Stimulated activated CD8-positive, alpha-beta memory T cell treated with anti-CD3 and anti-CD28 coated beads, Interleukin-12 subunit alpha, Interleukin-12 subunit beta, amount 100 ng/mL, for 1 hour (primary cell): ENCODE measurements around the gene LRRC3B.

Experiments used
- DNase-seq: peaks from one replicate; pipeline ENCODE4 v3.0.0-alpha.2; 2020; ENCODE audit warnings: low read depth

The LRRC3B gene

DNA sequence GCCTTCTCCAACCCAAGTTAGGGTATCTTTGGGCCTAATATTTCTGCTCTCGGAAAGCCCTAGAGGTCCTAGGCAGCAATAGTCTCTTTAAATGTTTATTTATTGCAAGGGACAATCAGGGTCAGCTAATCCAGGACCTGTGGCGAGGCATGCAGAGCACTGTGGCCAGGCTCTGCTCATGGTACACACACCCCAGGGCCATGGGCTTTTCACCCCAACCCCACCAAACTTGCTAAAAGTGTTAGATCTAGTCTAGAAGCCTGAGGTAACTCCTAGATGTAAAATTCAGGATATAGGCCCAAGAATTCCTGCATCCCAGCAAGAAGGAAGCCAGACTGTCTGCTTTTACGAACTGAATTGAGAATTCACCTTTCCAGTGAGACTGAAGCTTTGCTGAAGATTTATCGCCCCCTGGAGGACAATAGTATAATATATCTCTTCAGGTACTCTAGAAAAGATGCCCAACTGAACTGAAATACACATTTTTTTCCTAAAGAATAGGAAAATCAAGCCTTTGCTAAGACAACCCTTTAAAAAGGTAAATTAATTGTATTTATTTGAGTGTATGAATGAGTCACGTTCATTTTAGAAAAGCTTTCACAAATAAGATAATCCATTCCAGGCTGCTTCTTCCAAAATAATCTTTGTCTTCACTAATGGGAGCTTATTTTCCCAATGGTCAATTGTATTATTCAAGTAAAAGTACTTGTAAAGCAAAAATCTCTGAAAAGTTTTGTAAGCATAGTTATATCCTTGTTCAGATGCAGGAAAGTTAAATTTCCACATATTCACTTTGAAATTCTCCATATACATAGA is 89.8 kb downstream of the LRRC3B start:
- no peak for DNase-seq

DNA sequence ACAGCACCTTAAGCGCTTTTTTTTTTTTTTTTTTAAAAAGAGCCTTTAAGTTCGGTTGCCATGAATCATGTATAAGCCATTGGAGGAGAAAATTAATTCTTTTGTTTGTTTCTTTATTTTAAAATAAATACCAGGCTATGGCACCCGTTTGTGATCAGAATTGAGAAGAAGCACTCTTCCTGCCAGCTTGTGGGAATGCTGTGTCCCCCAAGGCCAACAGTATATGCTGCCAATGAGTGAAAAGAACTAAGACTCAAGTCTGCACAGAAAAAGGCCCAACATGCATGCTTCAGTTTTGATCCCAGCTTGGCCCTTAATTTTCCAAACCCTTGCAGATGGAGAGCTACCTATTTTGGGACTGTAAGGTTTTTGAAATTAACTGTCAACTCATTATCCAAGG is 90.5 kb downstream of the LRRC3B start:
- no peak for DNase-seq

DNA sequence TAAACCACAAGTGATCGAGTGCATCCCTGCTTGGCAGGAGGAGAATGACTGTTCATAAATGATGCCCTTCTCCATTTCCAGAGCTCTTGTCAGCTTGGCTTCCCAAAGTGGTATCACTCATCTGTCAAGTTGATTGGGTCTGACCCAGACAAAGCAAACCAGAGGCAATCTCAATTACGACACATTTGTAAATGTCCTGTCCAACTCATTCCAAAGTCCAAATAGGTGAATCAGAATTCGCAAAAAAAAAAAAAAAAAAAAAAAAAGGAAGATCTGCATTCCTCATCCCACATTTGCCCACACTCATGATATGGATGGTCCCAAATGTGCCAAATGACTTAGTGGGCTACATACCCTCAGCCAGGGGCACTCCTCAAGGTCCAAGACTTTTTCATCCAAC is 91.9 kb downstream of the LRRC3B start:
- no peak for DNase-seq

DNA sequence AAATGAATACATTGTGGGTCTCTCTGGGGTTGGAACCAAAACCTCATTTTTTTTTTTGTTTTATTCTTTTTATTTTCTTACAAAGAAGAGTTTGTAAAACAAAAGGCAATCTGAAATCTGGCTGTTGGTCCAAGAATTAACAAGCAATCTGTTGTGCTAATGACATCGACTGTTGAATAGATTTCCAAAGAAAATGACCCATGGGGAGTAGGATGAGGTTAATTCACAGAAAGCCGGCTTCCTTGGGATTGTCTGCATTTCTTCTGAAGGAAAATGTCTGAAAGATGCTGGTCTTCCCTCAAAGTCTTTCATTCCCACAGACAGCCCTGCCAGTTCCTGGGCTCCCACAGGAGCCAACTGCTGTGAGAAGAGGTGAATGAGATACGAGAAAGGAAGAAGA is 92.9 kb downstream of the LRRC3B start:
- DNase-seq, result no peak

DNA sequence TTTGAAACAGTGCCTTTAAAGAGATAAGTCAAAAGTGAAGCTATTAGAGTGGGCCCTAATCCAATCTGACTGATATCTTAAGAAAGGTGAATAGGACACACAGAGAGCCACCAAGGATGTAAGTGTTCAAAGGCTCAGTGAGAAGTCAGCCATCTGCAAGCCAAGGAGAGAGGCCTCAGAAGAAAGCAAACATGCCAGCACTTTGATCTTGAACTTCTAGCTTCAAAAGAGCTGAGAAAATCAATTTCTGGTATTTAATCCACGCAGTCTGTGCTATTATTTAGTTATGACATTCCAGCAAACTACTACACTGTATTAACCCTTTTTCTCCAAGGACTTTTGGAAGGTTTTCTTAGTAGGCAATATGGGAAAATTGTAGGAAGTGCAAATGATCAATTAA is 95.7 kb downstream of the LRRC3B start:
- DNase-seq, result no peak

DNA sequence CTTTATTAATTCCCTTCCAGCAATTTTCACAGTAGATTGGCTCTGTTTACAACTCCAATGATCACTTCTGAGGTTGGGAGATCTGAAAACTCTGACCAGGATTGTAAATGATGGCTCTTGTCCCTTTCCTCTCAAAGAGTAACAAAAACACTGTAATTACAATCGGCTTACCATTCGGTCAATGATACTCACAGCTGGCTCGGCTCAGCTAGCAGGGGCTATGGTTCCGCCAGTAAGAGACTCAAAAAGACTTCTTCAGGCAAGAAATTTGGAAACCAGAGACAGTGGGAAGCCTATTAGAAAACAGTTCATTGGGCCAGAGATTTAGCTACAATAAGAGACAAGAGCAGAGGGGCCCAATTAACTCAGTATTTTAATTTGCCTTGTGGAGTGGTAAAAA is 96.6 kb downstream of the LRRC3B start:
- DNase-seq, result no peak

DNA sequence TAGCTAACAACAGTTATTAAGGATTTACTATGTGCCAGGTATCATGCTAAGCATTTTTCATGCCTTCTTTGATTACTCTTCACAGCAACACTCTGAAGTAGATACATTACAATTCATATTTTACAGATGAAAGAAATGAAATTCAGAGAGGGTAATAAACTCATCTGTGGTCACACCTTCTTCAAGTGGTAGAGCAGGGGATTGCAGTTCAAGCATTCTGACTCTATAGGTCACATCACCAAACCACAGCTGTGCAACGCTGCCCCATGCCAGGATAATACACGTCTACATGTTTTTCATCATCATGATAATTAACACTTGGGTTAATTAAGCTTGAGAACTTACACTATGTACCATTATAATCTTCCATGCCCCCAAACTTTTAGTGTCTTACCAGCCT is 98.5 kb downstream of the LRRC3B start:
- no peak for DNase-seq

DNA sequence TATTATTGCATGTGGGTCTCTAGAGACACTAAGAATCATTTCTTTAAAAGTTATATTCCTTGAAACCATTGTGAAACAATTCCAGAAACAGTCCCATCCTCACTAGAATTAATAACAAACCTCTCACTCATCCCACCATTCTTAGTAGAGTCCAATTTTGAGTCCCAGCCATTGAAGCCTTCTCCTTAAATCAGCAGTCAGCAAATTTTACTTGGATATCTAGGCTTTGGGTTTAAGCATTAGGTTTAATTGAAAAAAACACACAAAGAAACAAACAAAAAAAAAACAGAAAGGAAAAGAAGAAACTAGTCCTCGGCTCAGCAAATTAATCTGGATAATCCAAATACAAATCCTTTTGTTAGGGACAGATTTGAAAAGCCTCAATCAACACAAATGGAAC is 109.3 kb downstream of the LRRC3B start:
- DNase-seq, result no peak

DNA sequence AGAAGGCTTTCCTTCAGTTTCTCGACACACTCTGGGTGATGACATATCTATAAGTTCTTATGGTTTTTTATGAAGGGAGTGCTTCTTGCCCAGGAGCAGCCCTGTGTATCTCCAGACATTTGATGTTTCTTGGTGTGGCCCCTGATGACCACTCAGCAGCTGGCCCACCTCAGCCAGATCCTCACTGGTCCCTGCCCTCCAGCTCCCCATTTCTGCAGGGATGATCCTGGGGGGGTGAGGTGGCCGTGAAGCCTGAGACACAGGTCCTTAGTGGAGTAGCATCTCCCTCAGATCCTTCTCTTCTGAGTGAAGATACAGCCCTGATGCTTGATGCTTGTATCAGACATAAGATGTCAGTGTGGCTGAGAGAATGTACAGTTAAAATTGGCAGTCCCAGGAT is 127.7 kb downstream of the LRRC3B start:
- no peak for DNase-seq

DNA sequence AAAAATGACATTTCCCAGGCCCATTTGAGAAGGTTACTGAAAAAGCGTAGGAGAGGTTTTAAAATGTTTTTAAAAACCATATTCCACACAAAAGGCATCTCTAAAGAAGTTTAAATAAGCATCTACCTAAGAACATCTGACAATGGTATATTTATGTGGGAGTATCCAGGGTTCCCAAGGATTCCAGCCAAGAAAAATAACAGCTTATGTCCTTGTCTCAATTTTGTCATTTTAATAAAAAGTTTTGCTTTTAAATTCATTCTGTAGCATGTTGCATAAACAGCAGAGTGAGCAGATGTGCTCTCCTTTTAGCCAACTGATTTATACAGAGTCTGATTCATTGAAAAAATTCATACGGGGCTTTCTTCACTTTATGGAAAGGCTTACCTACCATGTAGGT is 129.9 kb downstream of the LRRC3B start:
- DNase-seq, result no peak

DNA sequence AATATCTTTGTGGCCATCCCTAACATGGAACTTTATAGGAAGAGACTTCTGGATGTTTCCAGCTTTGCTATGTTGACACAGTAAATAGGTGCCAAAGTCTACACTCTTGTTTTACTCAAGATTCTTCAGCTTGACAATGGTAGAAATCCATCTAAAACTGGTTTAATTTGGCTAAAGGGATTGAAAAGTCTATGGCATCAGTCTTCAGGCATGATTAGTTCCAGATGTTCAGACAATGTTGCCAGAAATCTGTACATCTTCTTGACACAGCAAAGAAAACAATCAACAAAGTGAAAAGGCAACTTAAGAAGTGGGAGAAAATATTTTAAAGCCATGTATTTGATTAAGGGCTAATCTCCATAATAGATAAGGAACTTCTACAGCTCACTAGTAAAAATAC is 130.5 kb downstream of the LRRC3B start:
- DNase-seq, result no peak

DNA sequence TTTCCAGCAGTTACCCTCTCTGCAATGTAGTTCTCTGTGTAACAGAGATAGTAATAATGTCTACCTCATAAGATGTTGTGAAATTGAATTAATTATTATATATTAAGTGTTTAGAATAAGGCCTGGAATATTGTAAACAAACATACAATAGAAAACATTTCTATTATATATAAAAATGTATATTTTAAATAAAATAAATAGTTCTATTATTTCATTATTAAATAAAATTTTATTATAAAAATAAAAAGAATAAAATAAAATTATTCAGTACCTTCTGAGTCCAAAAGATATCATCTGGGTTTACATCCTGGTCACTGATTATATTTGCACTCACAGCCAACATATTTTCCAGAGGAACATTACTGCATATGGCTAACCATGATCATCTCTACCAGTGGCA is 135.4 kb downstream of the LRRC3B start:
- no peak for DNase-seq
